NCI-H187 (cell line): Measurements from ENCODE around the gene EIF5A.

Experiments
- DNase-seq, 2 experiments: peaks; one replicate each; lab custom pipeline; 2025; lab: John Stamatoyannopoulos, UW

Gene EIF5A

GRCh38 chr17:7306911-7307685 lies at the start of gene EIF5A:
EIF5A (plus strand) TSS chr17:7307628; CDS start chr17:7309636, 2,008 bp downstream.
- peak; percentile 93 to 94 for DNase-seq

GRCh38 chr17:7258731-7259554 lies 48.5 kb upstream of the EIF5A start:
- DNase-seq, result no peak

- no peak for DNase-seq
Observed at GRCh38 chr17:7259555-7259889, 47.9 kb upstream of the EIF5A start.

GRCh38 chr17:7260151-7260550 lies 47.3 kb upstream of the EIF5A start:
- DNase-seq, result no peak

GRCh38 chr17:7260651-7261378 lies 46.6 kb upstream of the EIF5A start:
- no peak for DNase-seq

- no peak for DNase-seq
Observed at GRCh38 chr17:7261379-7262191, 45.8 kb upstream of the EIF5A start.

GRCh38 chr17:7262192-7262934 lies 45.1 kb upstream of the EIF5A start, which contains the start of gene CLDN7:
CLDN7 (minus strand) TSS chr17:7262478; CDS start chr17:7262043, 435 bp downstream.
- peak; percentile 31 to 68 for DNase-seq

GRCh38 chr17:7262935-7263800 lies 44.3 kb upstream of the EIF5A start:
- DNase-seq, result peak in 1 of 2 experiments; percentile 10

GRCh38 chr17:7263801-7264078 lies 43.7 kb upstream of the EIF5A start:
- DNase-seq, result no peak

GRCh38 chr17:7266784-7267183 lies 40.6 kb upstream of the EIF5A start:
- no peak for DNase-seq

- DNase-seq, result no peak
Observed at GRCh38 chr17:7279448-7279847, 28.0 kb upstream of the EIF5A start.

GRCh38 chr17:7280519-7281073 lies 26.8 kb upstream of the EIF5A start:
- peak in 1 of 2 experiments; percentile 17 for DNase-seq

- peak; percentile 82 to 90 for DNase-seq
Observed at GRCh38 chr17:7281074-7281952, 26.1 kb upstream of the EIF5A start, which contains the start of gene SLC2A4. SLC2A4 (plus strand) TSS chr17:7281718; CDS start chr17:7281935, 217 bp downstream.

GRCh38 chr17:7281953-7282751 lies 25.3 kb upstream of the EIF5A start:
- no peak for DNase-seq

- no peak for DNase-seq
Observed at GRCh38 chr17:7282752-7283321, 24.6 kb upstream of the EIF5A start.

GRCh38 chr17:7283471-7284216 lies 23.8 kb upstream of the EIF5A start:
- no peak for DNase-seq

- DNase-seq, result no peak
Observed at GRCh38 chr17:7284911-7285310, 22.5 kb upstream of the EIF5A start.
